ENCODE measurements around the gene CSNK1G2.
"Not testable (repeated sequence)": the region's sequence is repeated elsewhere in the genome, so short reads cannot be mapped to it uniquely, and the experiment has no call there.

Gene CSNK1G2

DNA sequence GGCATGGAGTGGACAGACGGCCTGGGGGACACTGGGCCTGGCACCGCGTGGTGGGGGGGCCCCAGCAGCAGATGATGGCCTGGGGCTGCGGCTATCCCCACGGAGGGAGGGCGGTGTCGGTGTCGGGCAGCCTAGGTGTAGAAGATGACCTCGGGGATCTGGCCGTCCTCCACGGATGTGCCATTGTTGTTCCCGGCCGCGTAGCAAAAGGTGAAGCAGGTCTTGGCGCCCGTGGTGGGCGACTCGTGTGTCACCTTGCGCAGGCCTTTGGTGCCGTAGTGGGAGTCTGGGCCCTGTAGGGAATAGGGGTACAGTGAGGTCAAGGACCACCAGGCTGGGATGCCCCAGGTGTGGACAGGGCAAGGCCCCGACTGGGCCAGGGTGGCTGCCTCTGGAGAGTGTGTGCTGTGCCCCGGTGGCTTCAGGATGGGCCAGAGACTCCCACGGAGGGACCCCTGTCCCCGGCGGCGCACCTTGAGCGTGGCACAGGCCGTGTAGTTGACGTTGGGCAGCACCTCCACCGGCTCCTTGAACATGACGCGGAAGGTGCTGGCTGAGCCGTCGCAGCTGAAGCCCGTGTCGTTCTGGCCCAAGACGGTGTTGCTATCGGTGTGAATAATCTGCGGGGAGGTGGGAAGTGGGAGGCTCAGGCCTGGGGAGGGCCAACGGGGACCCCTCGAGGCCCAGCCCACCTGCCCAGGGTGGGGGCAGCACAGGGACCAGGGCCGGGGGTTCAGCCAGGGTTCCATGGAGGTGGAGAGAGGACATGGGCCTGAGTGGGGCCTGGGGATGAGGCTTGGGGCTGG, 45.6 kb downstream of the CSNK1G2 start:
- TF ChIP-seq, protein P1, sequence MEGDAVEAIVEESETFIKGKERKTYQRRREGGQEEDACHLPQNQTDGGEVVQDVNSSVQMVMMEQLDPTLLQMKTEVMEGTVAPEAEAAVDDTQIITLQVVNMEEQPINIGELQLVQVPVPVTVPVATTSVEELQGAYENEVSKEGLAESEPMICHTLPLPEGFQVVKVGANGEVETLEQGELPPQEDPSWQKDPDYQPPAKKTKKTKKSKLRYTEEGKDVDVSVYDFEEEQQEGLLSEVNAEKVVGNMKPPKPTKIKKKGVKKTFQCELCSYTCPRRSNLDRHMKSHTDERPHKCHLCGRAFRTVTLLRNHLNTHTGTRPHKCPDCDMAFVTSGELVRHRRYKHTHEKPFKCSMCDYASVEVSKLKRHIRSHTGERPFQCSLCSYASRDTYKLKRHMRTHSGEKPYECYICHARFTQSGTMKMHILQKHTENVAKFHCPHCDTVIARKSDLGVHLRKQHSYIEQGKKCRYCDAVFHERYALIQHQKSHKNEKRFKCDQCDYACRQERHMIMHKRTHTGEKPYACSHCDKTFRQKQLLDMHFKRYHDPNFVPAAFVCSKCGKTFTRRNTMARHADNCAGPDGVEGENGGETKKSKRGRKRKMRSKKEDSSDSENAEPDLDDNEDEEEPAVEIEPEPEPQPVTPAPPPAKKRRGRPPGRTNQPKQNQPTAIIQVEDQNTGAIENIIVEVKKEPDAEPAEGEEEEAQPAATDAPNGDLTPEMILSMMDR (conservative IDR thresholded peaks at IDR 0.05) = no peak
- no peak for TF ChIP-seq ZFX (IDR thresholded peaks at IDR 0.05)
- no peak overlapping the region for H3K27ac ChIP-seq

DNA sequence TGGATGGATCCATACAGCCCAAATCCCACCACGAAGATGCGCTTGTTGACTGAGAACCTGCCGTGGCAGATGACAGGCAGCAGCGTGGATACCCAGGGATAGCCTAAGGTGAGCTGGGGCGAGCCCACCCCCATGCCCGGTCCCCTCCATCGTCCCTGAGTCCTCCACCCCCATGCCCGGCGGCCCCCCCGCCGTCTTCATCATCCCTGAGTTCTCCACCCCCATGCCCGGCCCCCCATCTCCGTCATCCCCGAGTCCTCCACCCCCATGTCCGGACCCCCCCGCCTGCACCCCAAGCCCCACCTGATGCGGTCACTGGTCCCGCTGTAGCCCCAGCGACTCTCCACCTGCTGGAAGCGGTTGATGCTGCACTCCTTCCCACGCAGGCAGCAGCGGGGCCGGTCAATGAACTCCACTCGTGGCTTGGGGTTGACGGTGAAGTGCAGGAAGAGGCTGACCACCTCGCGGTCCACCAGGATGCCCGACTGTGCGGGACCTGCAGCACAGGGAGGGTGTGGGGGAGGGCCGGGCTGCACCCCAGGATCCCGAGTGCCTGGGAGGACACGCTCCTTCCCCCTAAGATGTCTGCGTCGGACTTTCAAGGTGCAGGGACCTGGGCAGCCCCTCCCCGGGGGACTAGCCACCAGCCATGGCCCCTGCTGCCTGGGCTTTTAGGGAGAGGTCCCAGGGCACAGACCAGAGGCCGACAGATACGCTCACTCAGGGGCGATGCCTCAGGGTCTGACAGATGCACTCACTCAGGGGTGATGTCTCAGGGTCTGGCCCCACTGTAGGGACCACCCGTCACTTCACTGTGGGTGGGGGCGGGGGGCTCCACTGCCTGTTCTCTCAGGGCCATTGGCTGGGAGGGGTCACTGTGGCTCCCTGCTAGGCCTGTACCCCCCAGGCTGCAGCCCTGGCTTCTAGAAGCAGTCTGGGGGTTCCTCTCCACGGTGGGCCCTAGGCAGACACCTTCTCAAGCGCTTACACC, 46.5 kb downstream of the CSNK1G2 start:
- no peak for TF ChIP-seq ZFX (IDR thresholded peaks at IDR 0.05)
- TF ChIP-seq, protein P1 (conservative IDR thresholded peaks at IDR 0.05) = no peak
- no peak overlapping the region for H3K27ac ChIP-seq

- H3K27ac ChIP-seq = not testable (repeated sequence)
These were observed 47.5 kb downstream of the CSNK1G2 start for GRCh38 chr19:1988464-1988863.

DNA sequence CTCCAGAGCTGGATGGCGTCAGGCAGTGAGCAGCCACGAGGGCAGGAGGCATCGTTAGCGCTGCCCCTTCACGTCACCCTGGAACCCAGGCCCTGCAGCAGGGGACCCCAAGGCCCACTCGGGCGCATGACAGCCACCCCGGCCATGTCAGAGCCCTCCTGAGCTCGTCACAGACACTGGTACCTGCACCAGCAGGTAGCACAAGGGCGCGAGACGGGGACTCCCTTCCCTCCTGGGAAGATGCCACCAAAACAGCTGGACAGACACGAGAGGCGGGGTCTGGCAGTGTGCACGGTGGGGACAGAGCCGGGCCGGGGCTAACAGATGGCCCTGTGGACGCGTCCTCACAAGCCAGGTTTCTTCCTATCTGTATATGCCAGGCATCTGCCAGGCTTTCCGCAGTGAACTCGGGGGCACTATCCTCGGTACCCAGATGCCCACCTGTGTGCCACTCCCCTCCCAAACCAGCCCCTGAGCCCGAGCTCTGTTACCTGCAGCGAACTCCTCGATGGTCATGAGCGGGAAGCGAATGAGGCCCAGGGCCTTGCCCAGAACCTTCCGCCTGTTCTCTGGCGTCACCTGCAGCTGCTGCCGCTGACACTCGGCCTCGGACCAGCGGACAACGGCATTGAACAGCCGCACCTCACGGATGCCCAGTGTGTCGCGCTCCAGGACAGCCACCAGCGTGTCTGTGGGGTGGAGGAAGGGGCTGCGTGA, 48.7 kb downstream of the CSNK1G2 start:
- H3K27ac ChIP-seq = no peak overlapping the region
- TF ChIP-seq, protein P1 (conservative IDR thresholded peaks at IDR 0.05) = no peak
- TF ChIP-seq ZFX (IDR thresholded peaks at IDR 0.05) = no peak

GRCh38 chr19:1990230-1991017, 49.5 kb downstream of the CSNK1G2 start:
- no peak overlapping the region for H3K27ac ChIP-seq
- TF ChIP-seq ZFX (IDR thresholded peaks at IDR 0.05) = no peak
- TF ChIP-seq, protein P1 (conservative IDR thresholded peaks at IDR 0.05) = no peak

DNA sequence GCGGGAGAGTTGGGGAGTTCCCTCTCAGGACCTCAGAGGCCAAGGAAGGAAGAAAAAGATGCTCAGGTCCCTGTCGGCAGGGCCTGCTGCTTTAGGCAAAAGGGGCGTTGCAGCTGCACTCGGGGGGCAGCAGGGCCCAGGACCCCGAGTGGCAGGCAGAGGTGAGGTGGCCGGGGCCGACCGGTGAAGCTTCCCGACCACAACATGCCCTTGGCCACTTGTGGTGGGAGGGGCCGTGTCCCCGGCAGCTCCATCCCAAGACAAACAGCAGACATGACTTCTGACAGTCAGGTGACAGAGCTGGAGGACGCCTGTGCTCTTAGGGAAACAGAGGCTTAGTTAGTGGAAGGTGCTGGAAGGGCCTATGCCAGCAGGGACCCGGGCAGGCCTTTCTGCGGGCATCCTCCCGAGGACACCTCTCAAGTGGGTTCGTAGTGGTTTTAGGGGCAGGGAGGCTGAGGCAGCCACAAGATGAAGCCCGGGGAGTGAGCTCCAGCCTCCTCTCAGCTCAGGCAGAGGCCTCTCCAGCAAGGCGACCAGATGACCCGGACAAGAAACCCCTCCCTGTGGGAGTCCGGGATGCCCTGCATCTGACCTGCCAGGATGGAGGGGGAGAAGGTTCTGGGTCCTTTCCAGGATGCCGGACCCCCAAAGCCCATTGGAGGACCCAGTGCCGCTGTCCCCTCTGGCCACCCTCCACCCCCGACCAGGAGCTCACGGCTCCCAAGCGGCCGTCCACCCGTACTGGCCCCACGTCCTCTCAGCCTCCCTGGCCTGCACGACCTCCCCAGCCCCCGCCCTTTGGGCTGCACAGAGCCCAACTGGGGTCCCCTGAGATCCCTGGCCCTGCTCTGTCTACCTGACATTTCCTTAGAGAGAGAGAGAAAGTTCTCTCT, 50.3 kb downstream of the CSNK1G2 start:
- H3K27ac ChIP-seq = no peak overlapping the region
- no peak for TF ChIP-seq ZFX (IDR thresholded peaks at IDR 0.05)
- TF ChIP-seq, protein P1 (conservative IDR thresholded peaks at IDR 0.05) = no peak
